Endothelial cell of umbilical vein (primary cell): ENCODE data around the gene CNOT9. TPM values are rescaled to one million over a fixed set of nuclear protein-coding genes. Genes with fewer than 3 reads are reported as not detected.

Experiments
- BruUV-seq: library from RNA; stranded (reverse); fragments of 400-500 nt; replicated peaks from 2 replicates; lab custom pipeline; 2021; lab: Mats Ljungman, UMichigan
- CTCF ChIA-PET: fragments of 300-600, 350-600 bp; sonication (Branson Sonifier 250); formaldehyde crosslinking; loops from one replicate; lab custom pipeline; 2021; ENCODE audit warnings: antibody characterized with exemption, inconsistent platforms; lab: Charles Lee
- POLR2A ChIA-PET: fragments of 300-600, 350-600 bp; sonication (Branson Sonifier 250); formaldehyde crosslinking; loops from one replicate; lab custom pipeline; 2021; ENCODE audit warnings: antibody characterized with exemption, inconsistent platforms; lab: Charles Lee
- DNase-seq: peaks from one replicate; pipeline ENCODE4 v3.0.0-alpha.2; 2011; ENCODE audit warnings: low read depth, low spot score
- FAIRE-seq: peaks from 2 replicates; lab custom pipeline; 2011; peaks lifted over from hg19 to GRCh38; lab: Jason Lieb, UNC
- H2AFZ ChIP-seq: 2 replicates; pipeline ENCODE4 v1.6.0; 2012; ENCODE audit warnings: low read depth, low read length, control low read depth, inconsistent platforms
- H3K27ac ChIP-seq: 2 replicates; pipeline ENCODE4 v1.5.1; 2011; ENCODE audit warnings: low read depth, mild to moderate bottlenecking, control low read depth, low read length, moderate library complexity; ENCODE audit not compliant: insufficient read depth
- H3K27me3 ChIP-seq, 2 experiments: 2 replicates each; pipeline versions ENCODE4 v1.6.0 to v1.6.1; 2011; ENCODE audit warnings: low read length in 2 of 2, mixed read lengths in 1 of 2; ENCODE audit not compliant: control insufficient read depth in 2 of 2, insufficient read depth in 2 of 2
- H3K36me3 ChIP-seq, 2 experiments: 2 replicates in 1 of 2; 3 replicates in 1 of 2; pipeline ENCODE4 v1.5.1; 2011; ENCODE audit warnings: low read length in 2 of 2, mild to moderate bottlenecking in 1 of 2, moderate library complexity in 1 of 2; ENCODE audit not compliant: control insufficient read depth in 2 of 2, insufficient read depth in 2 of 2; ENCODE audit errors: extremely low read depth in 1 of 2
- H3K4me1 ChIP-seq: 3 replicates; pipeline ENCODE4 v1.5.1; 2011; ENCODE audit warnings: mild to moderate bottlenecking, low read length; ENCODE audit not compliant: control insufficient read depth, insufficient read depth; ENCODE audit errors: extremely low read depth
- H3K4me2 ChIP-seq: 2 replicates; pipeline ENCODE4 v1.6.1; 2011; ENCODE audit warnings: low read length, control low read depth, mixed read lengths; ENCODE audit not compliant: insufficient read depth
- H3K4me3 ChIP-seq, 3 experiments: fragments of 200-600 bp in 1 of 3; sonication (generic), shearing (Covaris generic) in 1 of 3; replicated peaks in 1 of 3; 2 replicates each; pipeline ENCODE4 v1.5.1; 2011 to 2016; ENCODE audit warnings: control low read depth in 3 of 3, low read length in 3 of 3, mild to moderate bottlenecking in 2 of 3, inconsistent platforms in 1 of 3, low read depth in 1 of 3, moderate library complexity in 1 of 3; ENCODE audit not compliant: insufficient read depth in 1 of 3
- H3K79me2 ChIP-seq: 2 replicates; pipeline ENCODE4 v1.6.0; 2012; ENCODE audit warnings: low read length, inconsistent platforms; ENCODE audit not compliant: control insufficient read depth, insufficient read depth
- H3K9ac ChIP-seq: replicated peaks from 2 replicates; pipeline ENCODE3; 2011; ENCODE audit warnings: low read length, control low read depth; ENCODE audit not compliant: insufficient read depth; ENCODE audit errors: extremely low read depth
- H3K9me1 ChIP-seq: replicated peaks from 3 replicates; pipeline ENCODE4 v1.6.0; 2011; ENCODE audit warnings: mild to moderate bottlenecking, low read length; ENCODE audit not compliant: control insufficient read depth, insufficient read depth; ENCODE audit errors: extremely low read depth
- H3K9me3 ChIP-seq: replicated peaks from 2 replicates; pipeline ENCODE4 v1.5.1; 2012; ENCODE audit warnings: low read length, inconsistent platforms; ENCODE audit not compliant: control insufficient read depth, insufficient read depth
- H4K20me1 ChIP-seq: replicated peaks from 2 replicates; pipeline ENCODE3; 2011; ENCODE audit warnings: mild to moderate bottlenecking, low read length; ENCODE audit not compliant: control insufficient read depth, insufficient read depth; ENCODE audit errors: extremely low read depth
- EZH2 ChIP-seq: IDR thresholded peaks from 2 replicates; pipeline ENCODE4 v1.6.1; 2012; ENCODE audit warnings: borderline replicate concordance, low read depth, mild to moderate bottlenecking, moderate library complexity, low read length, inconsistent platforms; ENCODE audit not compliant: severe bottlenecking
- GATA2 ChIP-seq: IDR thresholded peaks from 2 replicates; pipeline ENCODE4 v1.7.0; 2011; ENCODE audit warnings: low read depth, mild to moderate bottlenecking, moderate library complexity, mixed read lengths, low read length; ENCODE audit not compliant: insufficient read length, insufficient read depth
- JUN ChIP-seq: IDR thresholded peaks from 2 replicates; pipeline ENCODE4 v1.6.1; 2011; ENCODE audit warnings: borderline replicate concordance, low read depth; ENCODE audit not compliant: insufficient read length, insufficient read depth
- MYC ChIP-seq: IDR thresholded peaks from one replicate; pipeline ENCODE4 v1.6.1; 2011; ENCODE audit warnings: mild to moderate bottlenecking, low read depth, low read length
- POLR2A ChIP-seq: IDR thresholded peaks from 2 replicates; pipeline ENCODE4 v1.6.1; 2012; ENCODE audit warnings: low read depth, mild to moderate bottlenecking, control low read depth, low read length
- POLR2AphosphoS5 ChIP-seq: IDR thresholded peaks from 2 replicates; pipeline ENCODE4 v1.6.1; 2012; ENCODE audit warnings: low read depth, mild to moderate bottlenecking, control low read depth, low read length, moderate library complexity; ENCODE audit not compliant: insufficient read depth
- dilution Hi-C: fragments of 300-500 bp; cut with MboI; formaldehyde crosslinking; loops from one replicate; pipeline ENCODE4 v1.15.0; 2019; ENCODE audit warnings: low sequenced_read_pairs; ENCODE audit not compliant: extremely low pct_ligation_motif_present
- intact Hi-C: fragments of 100-400 bp; cut with micrococcal nuclease; formaldehyde crosslinking; loops from one replicate; pipeline ENCODE4 v1.10.0; 2022
- polyA plus RNA-seq, 4 experiments: library from polyadenylated mRNA; depleted of rRNA in 3 of 4; stranded (reverse) in 3 of 4; unstranded in 1 of 4; fragments of >200 nt; gene quantifications; 2 replicates each; pipeline versions ENCODE4 v1.2.1 to v1.2.3, GENCODE V29; 2011 to 2012; ENCODE audit warnings: missing spikeins in 1 of 4
- total RNA-seq: library from RNA; stranded (reverse); gene quantifications from 2 replicates; pipeline ENCODE4 v1.2.3, GENCODE V29; 2021
- TF ChIP-seq, protein P1 (sequence below): IDR thresholded peaks from 2 replicates; pipeline ENCODE4 v1.6.1; 2011; ENCODE audit not compliant: insufficient read depth, insufficient read length
- TF ChIP-seq, protein P2 (sequence below), 2 donors: IDR thresholded peaks; 1 replicate in 1 of 2; 2 replicates in 1 of 2; pipeline ENCODE4 v1.5.1; 2011; ENCODE audit warnings: low read length in 2 of 2, mild to moderate bottlenecking in 2 of 2, moderate library complexity in 2 of 2, control low read depth in 1 of 2, inconsistent platforms in 1 of 2, low read depth in 1 of 2; ENCODE audit not compliant: insufficient read depth in 1 of 2; ENCODE audit errors: extremely low read depth in 1 of 2

CNOT9 gene
- total and polyA plus RNA-seq, 2 donors (not counting 3 experiments of a cell fraction or from before 2014, with no cell fraction given) = 53.2 to 68.9 TPM

GRCh38 chr2:218627939-218628338 lies 59.3 kb downstream of the CNOT9 start:
- no peak overlapping the region for H3K27ac ChIP-seq
- H3K36me3 ChIP-seq = no peaks in the 10 kb centered on the region
- CTCF ChIA-PET = interaction anchor here (1.2 kb wide), 1 partner anchor 31 kb away, joined by 5 read pairs; the partner anchor contains the start of genes BCS1L and ZNF142
- dilution Hi-C loops (no loop called here), intact Hi-C loops (no loop called here)
- no peaks in the 10 kb centered on the region for H3K79me2 ChIP-seq
- FAIRE-seq = no peak
- POLR2A ChIA-PET = no interaction called here
- BruUV-seq = no TSS peak
- no peaks in the 10 kb centered on the region for H3K27me3 ChIP-seq
- H3K9ac ChIP-seq = no peak overlapping the region
- H2AFZ ChIP-seq = no peak overlapping the region
- no peak overlapping the region for H3K4me2 ChIP-seq
- peaks cover 30% of the 10 kb centered on the region for H3K4me1 ChIP-seq
- TF ChIP-seq POLR2A (no peak), EZH2 (no peak), MYC (no peak), POLR2AphosphoS5 (no peak), JUN (no peak), GATA2 (no peak)
- TF ChIP-seq, protein P1, sequence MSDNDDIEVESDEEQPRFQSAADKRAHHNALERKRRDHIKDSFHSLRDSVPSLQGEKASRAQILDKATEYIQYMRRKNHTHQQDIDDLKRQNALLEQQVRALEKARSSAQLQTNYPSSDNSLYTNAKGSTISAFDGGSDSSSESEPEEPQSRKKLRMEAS = no peak
- TF ChIP-seq, protein P2, sequence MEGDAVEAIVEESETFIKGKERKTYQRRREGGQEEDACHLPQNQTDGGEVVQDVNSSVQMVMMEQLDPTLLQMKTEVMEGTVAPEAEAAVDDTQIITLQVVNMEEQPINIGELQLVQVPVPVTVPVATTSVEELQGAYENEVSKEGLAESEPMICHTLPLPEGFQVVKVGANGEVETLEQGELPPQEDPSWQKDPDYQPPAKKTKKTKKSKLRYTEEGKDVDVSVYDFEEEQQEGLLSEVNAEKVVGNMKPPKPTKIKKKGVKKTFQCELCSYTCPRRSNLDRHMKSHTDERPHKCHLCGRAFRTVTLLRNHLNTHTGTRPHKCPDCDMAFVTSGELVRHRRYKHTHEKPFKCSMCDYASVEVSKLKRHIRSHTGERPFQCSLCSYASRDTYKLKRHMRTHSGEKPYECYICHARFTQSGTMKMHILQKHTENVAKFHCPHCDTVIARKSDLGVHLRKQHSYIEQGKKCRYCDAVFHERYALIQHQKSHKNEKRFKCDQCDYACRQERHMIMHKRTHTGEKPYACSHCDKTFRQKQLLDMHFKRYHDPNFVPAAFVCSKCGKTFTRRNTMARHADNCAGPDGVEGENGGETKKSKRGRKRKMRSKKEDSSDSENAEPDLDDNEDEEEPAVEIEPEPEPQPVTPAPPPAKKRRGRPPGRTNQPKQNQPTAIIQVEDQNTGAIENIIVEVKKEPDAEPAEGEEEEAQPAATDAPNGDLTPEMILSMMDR (IDR thresholded peaks at IDR 0.05; ENCODE audit: extremely low read depth in 1 of 2, insufficient read depth in 1 of 2, low read depth in 1 of 2, low read length in 2 of 2) = no peak
- H3K9me1 ChIP-seq = no peaks in the 10 kb centered on the region
- no peak overlapping the region for H3K4me3 ChIP-seq
- H4K20me1 ChIP-seq = no peaks in the 10 kb centered on the region
- DNase-seq = no peak
- no peaks in the 10 kb centered on the region for H3K9me3 ChIP-seq
